Hematopoietic multipotent progenitor cell treated with erythropoietin and hydrocortisone succinate and interleukin-3 and kit ligand, for 15 days (in vitro differentiated cells): ENCODE data around the gene ITGA2B.
"Not testable (repeated sequence)": the region's sequence is repeated elsewhere in the genome, so short reads cannot be mapped to it uniquely, and the experiment has no call there.

Experiments
- DNase-seq: peaks from one replicate; pipeline ENCODE4 v3.0.0-alpha.2; 2015; ENCODE audit warnings: low spot score

The ITGA2B gene

GRCh38 chr17:44351961-44352827, 37.3 kb downstream of the ITGA2B start:
- no peak for DNase-seq

- DNase-seq, result no peak
Observed at GRCh38 chr17:44351464-44351863, 38.0 kb downstream of the ITGA2B start.

- DNase-seq, result peak; percentile 81
Observed at GRCh38 chr17:44350733-44351226, 38.7 kb downstream of the ITGA2B start.

GRCh38 chr17:44349553-44350070, 39.8 kb downstream of the ITGA2B start:
- DNase-seq, result no peak

- DNase-seq, result no peak
Observed at GRCh38 chr17:44348988-44349364, 40.5 kb downstream of the ITGA2B start.

GRCh38 chr17:44348234-44348987, 41.0 kb downstream of the ITGA2B start:
- no peak for DNase-seq

GRCh38 chr17:44347206-44348055, 42.0 kb downstream of the ITGA2B start:
- DNase-seq, result not testable (repeated sequence)

- no peak for DNase-seq
Observed at GRCh38 chr17:44346064-44346844, 43.2 kb downstream of the ITGA2B start.

GRCh38 chr17:44345454-44346026, 43.9 kb downstream of the ITGA2B start:
- peak; percentile 57 for DNase-seq

GRCh38 chr17:44344939-44345453, 44.5 kb downstream of the ITGA2B start, which contains the start of gene GRN:
GRN (plus strand) TSS chr17:44345302; CDS start chr17:44349165, 3,863 bp downstream.
- peak; percentile 86 for DNase-seq

GRCh38 chr17:44343510-44344209, 45.8 kb downstream of the ITGA2B start:
- DNase-seq, result no peak

- DNase-seq, result not testable (repeated sequence)
Observed at GRCh38 chr17:44340553-44340952, 48.9 kb downstream of the ITGA2B start.

- no peak for DNase-seq
Observed at GRCh38 chr17:44338702-44339101, 50.7 kb downstream of the ITGA2B start.

GRCh38 chr17:44335968-44336367, 53.5 kb downstream of the ITGA2B start:
- no peak for DNase-seq

GRCh38 chr17:44335564-44335963, 53.9 kb downstream of the ITGA2B start:
- DNase-seq, result no peak

GRCh38 chr17:44334727-44335126, 54.7 kb downstream of the ITGA2B start:
- DNase-seq, result no peak

- DNase-seq, result no peak
Observed at GRCh38 chr17:44334315-44334714, 55.1 kb downstream of the ITGA2B start.

GRCh38 chr17:44333371-44333770, 56.1 kb downstream of the ITGA2B start:
- DNase-seq, result no peak

GRCh38 chr17:44331249-44331760, 58.1 kb downstream of the ITGA2B start:
- peak; percentile 91 for DNase-seq
